ENCODE results near the gene PRPF18. TPM values are rescaled to one million over a fixed set of nuclear protein-coding genes. Genes with fewer than 3 reads are reported as not detected.

The PRPF18 gene
- total RNA-seq, 1 donor from 2014 or later = 22.5 TPM

GRCh38 chr10:13615650-13616300, 29.0 kb downstream of the PRPF18 start:
- Histone ChIP-seq H3K36me3 (peaks cover 85% of the 10 kb centered on the region), H3K4me3 (no peak overlapping the region), H3K4me1 (no peaks in the 10 kb centered on the region), H3K27me3 (ENCODE audit: low read depth) (no peaks in the 10 kb centered on the region), H3K9me3 (no peaks in the 10 kb centered on the region), H3K27ac (no peak overlapping the region)
- no peak for TF ChIP-seq CTCF (IDR thresholded peaks at IDR 0.05)
- DNase-seq (no peak), ATAC-seq (no peak)
- intact Hi-C loops (cut with DNase I) = no loop called here

GRCh38 chr10:13617116-13617515, 30.4 kb downstream of the PRPF18 start:
- peaks cover 85% of the 10 kb centered on the region for H3K36me3 ChIP-seq
- H3K27me3 ChIP-seq (ENCODE audit: low read depth) = no peaks in the 10 kb centered on the region
- no peak for ATAC-seq
- TF ChIP-seq CTCF (IDR thresholded peaks at IDR 0.05) = no peak
- H3K4me1 ChIP-seq = no peaks in the 10 kb centered on the region
- no peaks in the 10 kb centered on the region for H3K9me3 ChIP-seq
- no peak for DNase-seq
- no peak overlapping the region for H3K4me3 ChIP-seq
- H3K27ac ChIP-seq = no peak overlapping the region
- intact Hi-C loops (cut with DNase I) = no loop called here

GRCh38 chr10:13621931-13622330, 35.2 kb downstream of the PRPF18 start:
- H3K4me3 ChIP-seq = no peak overlapping the region
- no peak for DNase-seq
- H3K27ac ChIP-seq = no peak overlapping the region
- no peaks in the 10 kb centered on the region for H3K9me3 ChIP-seq
- ATAC-seq = no peak
- no peaks in the 10 kb centered on the region for H3K27me3 ChIP-seq (ENCODE audit: low read depth)
- H3K36me3 ChIP-seq = peaks cover 54% of the 10 kb centered on the region
- TF ChIP-seq CTCF (IDR thresholded peaks at IDR 0.05) = no peak
- intact Hi-C loops (cut with DNase I) = no loop called here
- H3K4me1 ChIP-seq = no peaks in the 10 kb centered on the region

- Histone ChIP-seq H3K27ac (no peak overlapping the region), H3K4me1 (no peaks in the 10 kb centered on the region), H3K4me3 (no peak overlapping the region), H3K27me3 (ENCODE audit: low read depth) (no peaks in the 10 kb centered on the region), H3K36me3 (peaks cover 29% of the 10 kb centered on the region), H3K9me3 (no peaks in the 10 kb centered on the region)
- intact Hi-C loops (cut with DNase I) = no loop called here
- DNase-seq = no peak
- no peak for TF ChIP-seq CTCF (IDR thresholded peaks at IDR 0.05)
- ATAC-seq = no peak
Measured at GRCh38 chr10:13624630-13625029, 37.9 kb downstream of the PRPF18 start.

GRCh38 chr10:13627459-13628310, 40.9 kb downstream of the PRPF18 start:
- H3K36me3 ChIP-seq = peaks cover 23% of the 10 kb centered on the region
- H3K4me3 ChIP-seq = no peak overlapping the region
- DNase-seq = no peak
- no peaks in the 10 kb centered on the region for H3K4me1 ChIP-seq
- no peaks in the 10 kb centered on the region for H3K27me3 ChIP-seq (ENCODE audit: low read depth)
- no peak for ATAC-seq
- intact Hi-C loops (cut with DNase I) = no loop called here
- TF ChIP-seq CTCF (IDR thresholded peaks at IDR 0.05) = no peak
- H3K27ac ChIP-seq = no peak overlapping the region
- no peaks in the 10 kb centered on the region for H3K9me3 ChIP-seq
